Measurements from ENCODE around the gene TPSAB1.

GRCh38 chr16:1216681-1217400 is 23.7 kb upstream of the TPSAB1 start:
- TF ChIP-seq CTCF (IDR thresholded peaks at IDR 0.05; ENCODE audit: insufficient read depth, low read length) = no peak
- TF ChIP-seq POLR2AphosphoS5 (IDR thresholded peaks at IDR 0.05; ENCODE audit: low read depth) = no peak
- no peak for TF ChIP-seq REST (IDR thresholded peaks at IDR 0.05; ENCODE audit: insufficient replicate concordance, low read depth)
- TF ChIP-seq GABPA (IDR thresholded peaks at IDR 0.05; ENCODE audit: low read depth) = no peak

Data from HL-60 (cell line).